ENCODE results near the gene MUL1.
"Not testable (repeated sequence)": the region's sequence is repeated elsewhere in the genome, so short reads cannot be mapped to it uniquely, and the experiment has no call there.

The MUL1 gene

DNA sequence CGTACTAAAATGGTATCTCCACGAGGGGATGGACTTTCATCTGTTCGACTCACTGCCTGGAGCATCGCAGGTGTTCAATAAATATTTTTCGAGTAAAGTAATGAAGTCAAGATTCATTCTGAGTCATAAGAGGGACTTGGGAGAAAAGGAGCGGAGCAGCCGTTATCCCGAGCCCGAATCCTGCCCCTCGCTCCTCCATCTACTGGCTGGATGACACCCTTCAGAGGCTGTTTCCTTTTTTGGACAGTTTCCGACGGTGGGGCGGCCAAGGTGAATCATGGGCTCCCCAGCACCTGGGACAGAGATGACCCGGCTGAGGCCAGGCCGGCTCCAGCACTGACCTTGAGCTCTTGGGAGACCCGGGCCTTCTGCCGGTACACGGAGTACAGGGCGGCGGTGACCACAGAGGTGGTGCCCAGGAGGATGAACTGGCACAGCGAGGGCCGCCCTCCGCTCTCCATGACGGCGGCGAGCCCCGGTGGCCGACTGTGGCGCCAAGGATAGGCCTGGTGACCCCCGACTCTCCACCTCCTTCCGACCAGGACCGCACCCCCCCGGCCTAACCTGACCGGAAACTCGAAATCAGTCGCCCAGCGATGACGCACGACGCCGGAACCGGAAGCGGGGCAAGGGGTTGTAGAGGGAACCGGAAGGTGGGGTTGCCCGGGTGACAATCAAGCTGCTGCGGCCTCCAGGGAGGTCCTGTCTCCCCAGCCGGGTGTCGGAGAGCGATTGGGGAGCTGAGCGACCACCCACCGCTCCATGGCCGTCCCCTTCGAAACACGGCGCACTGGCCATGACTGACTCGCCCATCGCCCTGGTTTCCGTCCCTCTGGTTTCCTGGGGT, at the start of gene MUL1:
Gene MUL1, minus strand, starts transcription at position 588 of the 847 bp plus-strand sequence. Its CDS starts 127 bp downstream, at position 461.
- peak; percentile 45 for DNase-seq

DNA sequence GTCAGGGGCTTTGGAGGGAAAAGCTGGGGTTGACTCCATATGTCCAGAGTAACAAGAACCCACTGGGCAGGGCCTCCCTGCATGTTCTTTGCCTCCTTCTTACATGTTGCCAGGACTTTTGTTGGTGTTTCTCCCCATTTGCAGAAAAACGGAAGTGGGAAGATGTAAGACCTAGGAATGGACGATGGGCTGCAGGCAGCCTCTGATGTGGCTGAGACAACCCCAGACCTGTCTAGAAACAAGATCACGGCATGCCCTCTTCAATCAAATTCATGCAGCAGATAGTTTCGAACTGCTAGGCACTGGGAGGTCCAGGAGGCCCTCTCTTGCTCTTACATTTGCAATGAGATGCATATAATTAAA, 47.8 kb upstream of the MUL1 start:
- DNase-seq, result no peak

- DNase-seq, result no peak
Measured at GRCh38 chr1:20555025-20555757, 47.2 kb upstream of the MUL1 start.

GRCh38 chr1:20552728-20553445, 44.9 kb upstream of the MUL1 start:
- no peak for DNase-seq

DNA sequence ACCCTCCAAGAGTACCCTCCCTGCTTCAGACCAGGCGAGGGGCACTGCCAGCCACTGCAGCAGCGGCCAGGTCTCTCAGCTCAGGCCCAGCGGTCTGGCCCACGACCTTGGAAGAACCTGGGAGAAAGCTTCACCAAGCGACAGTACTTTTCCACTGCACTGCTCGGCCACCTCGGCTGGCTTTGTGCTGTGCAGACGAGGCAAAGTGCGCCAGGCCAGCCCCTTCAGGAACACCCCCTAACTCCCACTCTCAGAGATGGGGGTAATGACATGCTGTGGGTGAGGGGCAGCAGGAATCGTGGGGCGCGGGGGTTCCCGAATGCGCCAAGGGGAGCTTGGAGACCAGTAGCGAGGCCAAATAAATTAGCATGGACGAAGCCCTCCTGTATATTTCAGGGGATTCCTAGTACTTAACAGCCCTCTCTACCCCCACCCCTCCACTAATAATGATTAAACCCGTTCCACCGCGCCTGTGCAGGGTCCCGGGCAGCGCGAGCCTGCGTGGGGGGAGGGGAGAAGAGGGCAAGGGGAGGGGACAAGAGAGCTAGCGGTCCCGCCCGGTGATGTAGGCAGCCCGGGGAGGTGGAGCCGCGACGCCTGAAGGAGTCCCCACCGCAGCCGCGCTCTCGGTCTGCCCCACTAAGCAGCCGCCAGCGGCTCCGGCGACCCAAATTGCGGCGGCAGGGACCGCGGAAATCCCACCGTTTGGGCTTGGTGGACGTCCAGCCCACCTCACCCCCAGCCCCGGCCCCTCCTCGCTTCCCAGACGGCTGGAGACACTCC, 44.2 kb upstream of the MUL1 start, which contains the start of gene FAM43B:
Gene FAM43B, plus strand, starts transcription at position 629 of the 783 bp plus-strand sequence. CDS start 401 bp downstream, outside the sequence.
- DNase-seq, result no peak

- DNase-seq, result no peak
Measured at GRCh38 chr1:20551161-20551560, 43.2 kb upstream of the MUL1 start.

- no peak for DNase-seq
Measured at GRCh38 chr1:20546637-20547036, 38.7 kb upstream of the MUL1 start.

- DNase-seq, result no peak
Measured at GRCh38 chr1:20540281-20540680, 32.3 kb upstream of the MUL1 start.

GRCh38 chr1:20538760-20539551, 31.0 kb upstream of the MUL1 start:
- DNase-seq, result no peak

- no peak for DNase-seq
Measured at GRCh38 chr1:20538227-20538626, 30.3 kb upstream of the MUL1 start.

DNA sequence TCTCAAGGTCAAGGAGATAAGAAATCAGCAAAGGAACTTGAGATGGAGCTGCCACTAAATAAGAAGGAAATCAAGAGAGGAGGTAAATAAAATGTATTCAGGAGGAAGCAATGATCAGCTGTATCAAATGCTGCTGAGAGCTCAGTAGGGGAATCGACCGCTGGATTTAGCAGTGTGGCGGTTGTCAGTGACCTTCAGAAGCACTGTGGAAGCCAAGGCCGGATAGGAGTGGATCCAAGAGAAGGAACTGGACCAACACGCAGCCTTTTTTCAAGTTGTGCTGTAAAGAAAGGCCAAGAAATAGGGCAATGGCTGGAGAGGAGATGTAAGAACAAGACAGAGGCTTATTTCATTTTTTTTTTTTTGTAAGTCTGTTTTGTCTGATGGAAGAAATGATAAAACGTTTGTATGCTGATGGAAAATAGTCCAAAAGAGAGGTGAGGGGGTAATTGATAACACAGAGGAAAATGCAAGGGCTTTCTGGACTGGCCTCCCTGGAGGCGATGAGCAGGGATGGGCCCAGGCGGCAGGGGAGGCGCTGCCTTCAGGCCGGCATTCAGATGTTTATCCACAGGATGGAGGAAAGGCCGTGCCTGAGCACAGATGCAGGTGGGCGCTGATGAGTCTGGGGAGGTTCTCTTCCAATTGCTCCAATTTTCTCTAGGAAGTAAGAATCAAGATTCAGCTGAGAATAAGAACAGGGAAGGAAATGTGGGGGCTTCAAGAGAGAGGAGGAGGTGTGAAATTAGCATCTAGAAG, 26.9 kb upstream of the MUL1 start:
- DNase-seq, result no peak

DNA sequence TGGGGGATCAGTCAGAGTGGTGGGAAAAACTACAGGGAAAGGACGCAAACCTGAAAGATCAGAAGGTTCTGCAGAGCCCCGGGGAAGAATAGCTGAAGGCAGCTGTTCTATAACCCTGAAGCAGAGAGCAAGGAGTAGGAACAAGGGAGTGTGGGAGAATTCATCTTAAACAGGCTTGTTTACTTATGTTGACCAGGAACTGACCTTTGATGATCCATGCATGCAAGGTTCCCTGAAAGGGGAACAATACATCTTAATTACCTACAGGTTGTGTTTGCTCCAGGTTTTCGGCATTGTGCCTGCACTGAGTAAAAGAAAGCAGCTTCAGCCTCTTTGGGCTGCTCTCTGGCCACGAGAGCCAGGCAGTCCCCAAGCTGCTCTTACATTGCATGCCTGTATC, 25.7 kb upstream of the MUL1 start:
- DNase-seq, result no peak

GRCh38 chr1:20530901-20531300, 22.9 kb upstream of the MUL1 start:
- no peak for DNase-seq

- DNase-seq, result no peak
Measured at GRCh38 chr1:20530306-20530705, 22.4 kb upstream of the MUL1 start.

DNA sequence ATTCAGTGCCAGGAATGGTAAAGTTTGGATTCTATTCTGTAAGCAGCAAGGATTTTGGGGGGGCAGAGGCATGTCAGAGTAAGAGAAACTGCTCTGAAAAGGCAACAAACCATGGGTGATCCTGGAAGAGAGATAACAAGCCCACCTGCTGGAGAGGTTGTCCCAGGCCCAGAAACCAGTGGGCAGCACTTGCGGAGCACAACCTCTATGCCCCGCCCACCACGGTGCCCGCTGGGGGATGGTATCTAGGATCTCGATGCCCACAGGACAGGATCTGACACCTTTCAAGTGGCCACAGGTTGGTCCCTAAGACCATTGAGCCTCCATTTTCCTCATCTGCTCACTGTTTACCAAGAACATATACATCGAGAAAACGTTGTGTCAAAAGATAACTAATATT, 20.3 kb upstream of the MUL1 start:
- no peak for DNase-seq

DNA sequence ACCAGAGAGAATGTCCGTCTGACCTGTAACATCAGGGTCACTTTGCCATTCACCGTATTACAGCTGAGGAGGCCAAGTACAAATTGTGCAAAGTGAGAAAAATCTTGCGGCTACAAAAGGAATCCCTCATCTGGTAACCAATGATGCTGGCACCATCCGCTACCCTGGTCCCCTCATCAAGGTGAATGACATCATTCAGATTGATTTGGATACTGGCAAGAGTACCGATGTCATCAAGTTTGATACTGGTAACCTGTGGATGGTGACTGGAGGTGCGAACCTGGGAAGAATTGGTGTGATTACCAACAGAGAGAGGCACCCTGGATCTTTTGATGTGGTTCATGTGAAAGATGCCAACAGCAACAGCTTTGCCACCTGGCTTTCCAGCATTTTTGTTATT, 18.3 kb upstream of the MUL1 start:
- DNase-seq, result no peak

DNA sequence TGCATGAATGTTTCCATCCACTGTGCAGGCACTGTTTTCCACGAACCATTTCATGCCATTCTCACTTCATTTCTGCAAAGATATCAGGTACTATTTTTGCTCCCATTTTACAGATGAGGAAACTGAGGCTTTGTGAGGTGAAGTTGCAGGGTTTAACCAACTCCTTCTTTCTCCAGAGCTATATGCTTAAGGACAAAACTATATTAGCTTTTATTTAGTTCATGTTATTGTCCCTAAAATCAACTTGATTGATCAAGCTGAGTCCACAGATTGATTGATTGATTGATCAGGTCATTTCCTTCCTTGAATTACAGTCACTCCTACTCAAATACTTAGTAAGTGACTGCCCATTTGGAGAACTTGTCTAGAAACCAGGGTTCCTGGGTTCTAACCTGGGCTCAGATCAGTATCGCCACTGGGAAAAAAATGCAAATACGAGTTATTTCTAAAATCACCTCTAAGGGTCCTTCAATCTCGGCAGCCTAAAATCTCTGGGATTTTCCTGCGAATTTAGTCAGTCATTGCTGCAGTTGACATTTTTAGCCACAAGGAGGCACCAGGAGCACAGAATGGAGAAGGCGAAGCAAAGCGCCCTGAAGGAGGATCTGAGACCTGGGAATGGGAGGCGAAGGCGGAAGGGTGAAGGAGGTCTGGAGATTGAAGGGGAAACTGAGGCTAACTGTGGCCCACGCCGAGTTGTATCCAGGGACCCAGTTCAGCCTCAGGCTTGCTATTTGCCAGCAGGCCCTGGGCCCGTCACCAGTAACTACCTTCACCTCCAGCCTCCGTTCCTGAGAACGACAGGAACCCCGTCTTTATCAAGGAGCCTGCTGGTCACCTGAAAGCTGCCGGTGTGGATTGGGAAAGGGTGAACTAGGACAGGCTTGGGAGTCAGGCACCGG, 14.3 kb upstream of the MUL1 start:
- DNase-seq, result peak; percentile 33

GRCh38 chr1:20519609-20520262, 11.8 kb upstream of the MUL1 start:
- DNase-seq, result not testable (repeated sequence)

Measured in DMS 273 treated with DMSO at 0.1 percent for 48 hours (cell line).